Measurements from ENCODE around the gene BPIFB1. TPM values are rescaled to one million over a fixed set of nuclear protein-coding genes. Genes with fewer than 3 reads are reported as not detected.

The BPIFB1 gene
- total and polyA plus RNA-seq, 2 of the 8 experiments (the other 6 are each of a cell fraction or from before 2014, with no cell fraction given), result not detected

DNA sequence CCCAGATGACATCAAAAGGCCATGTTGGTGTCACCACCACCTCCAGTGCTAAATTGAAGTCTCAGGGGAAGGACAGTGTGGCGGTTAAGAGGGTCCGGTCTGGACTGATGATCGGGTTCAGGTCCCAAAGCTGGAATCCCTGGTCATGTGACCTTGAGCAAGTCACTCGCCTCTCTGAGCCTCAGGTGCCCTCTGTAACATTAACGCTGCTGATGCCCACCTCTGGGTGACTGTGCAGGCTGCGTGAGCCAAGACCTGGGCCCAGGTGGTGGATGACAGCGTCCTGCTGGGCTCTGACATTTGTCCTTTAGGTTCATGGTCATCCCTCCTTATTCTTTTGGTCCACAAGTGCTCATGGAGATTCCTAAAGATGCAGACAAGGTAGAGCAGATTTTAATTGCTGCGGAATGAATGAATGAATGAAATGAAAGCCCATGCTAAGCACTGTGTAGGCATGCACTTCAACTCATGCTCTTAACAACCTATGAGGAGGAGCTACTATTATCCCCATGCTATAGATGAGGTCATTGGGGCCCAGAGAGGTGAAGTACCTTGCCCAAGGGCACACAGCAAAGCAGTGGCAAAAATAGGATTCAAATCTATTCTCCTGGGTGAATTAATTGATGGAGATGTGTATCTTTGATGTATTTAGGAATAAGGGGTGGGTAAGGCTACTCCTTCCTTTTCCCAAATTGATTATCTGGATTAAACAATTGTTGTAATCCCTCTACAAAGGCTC, 649 bp upstream of the BPIFB1 start (continued):
- TF ChIP-seq CTCF (IDR thresholded peaks at IDR 0.05; ENCODE audit: control extremely low read depth in 1 of 3, insufficient read depth in 1 of 3, low read depth in 1 of 3, low read length in 3 of 3) (no peak), POU5F1 (IDR thresholded peaks at IDR 0.05; ENCODE audit: low read depth, low read length) (no peak), TEAD4 (IDR thresholded peaks at IDR 0.05; ENCODE audit: low read depth, low read length) (no peak), EZH2 (IDR thresholded peaks at IDR 0.05; ENCODE audit: low read depth, low read length, severe bottlenecking) (no peak), SUZ12 (IDR thresholded peaks at IDR 0.05; ENCODE audit: low read length) (no peak)
- TF ChIP-seq, protein P1, sequence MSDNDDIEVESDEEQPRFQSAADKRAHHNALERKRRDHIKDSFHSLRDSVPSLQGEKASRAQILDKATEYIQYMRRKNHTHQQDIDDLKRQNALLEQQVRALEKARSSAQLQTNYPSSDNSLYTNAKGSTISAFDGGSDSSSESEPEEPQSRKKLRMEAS (IDR thresholded peaks at IDR 0.05), result no peak

Measured in H1 (cell line).